CD1c-positive myeloid dendritic cell (primary cell): ENCODE measurements around the gene C1QTNF12.

Source experiments
- DNase-seq: peaks from one replicate; pipeline ENCODE4 v3.0.0-alpha.2; 2016; ENCODE audit errors: extremely low spot score

Gene C1QTNF12

GRCh38 chr1:1213345-1214265 lies 32.9 kb downstream of the C1QTNF12 start, which contains the start of gene TNFRSF4:
TSS of gene TNFRSF4 (minus strand) at chr1:1214153. CDS start at chr1:1214127, 26 bp downstream.
- DNase-seq, result peak; percentile 30

- peak; percentile 48 for DNase-seq
These were observed 33.7 kb downstream of the C1QTNF12 start for GRCh38 chr1:1212780-1213344.

- DNase-seq, result no peak
These were observed 34.7 kb downstream of the C1QTNF12 start for GRCh38 chr1:1211541-1212441.

- no peak for DNase-seq
These were observed 35.6 kb downstream of the C1QTNF12 start for GRCh38 chr1:1210726-1211540.

GRCh38 chr1:1208713-1209433 lies 37.6 kb downstream of the C1QTNF12 start:
- peak; percentile 60 for DNase-seq

- DNase-seq, result no peak
These were observed 39.0 kb downstream of the C1QTNF12 start for GRCh38 chr1:1207571-1207892.

GRCh38 chr1:1206966-1207531 lies 39.5 kb downstream of the C1QTNF12 start:
- no peak for DNase-seq

GRCh38 chr1:1206376-1206965 lies 40.1 kb downstream of the C1QTNF12 start, which contains the start of gene TNFRSF18:
TSS of gene TNFRSF18 (minus strand) at chr1:1206592. CDS start at chr1:1206571, 21 bp downstream.
- no peak for DNase-seq

- no peak for DNase-seq
These were observed 40.6 kb downstream of the C1QTNF12 start for GRCh38 chr1:1205769-1206375.

- no peak for DNase-seq
These were observed 41.3 kb downstream of the C1QTNF12 start for GRCh38 chr1:1204998-1205768.

- no peak for DNase-seq
These were observed 42.0 kb downstream of the C1QTNF12 start for GRCh38 chr1:1204425-1204920.

GRCh38 chr1:1203561-1204424 lies 42.7 kb downstream of the C1QTNF12 start:
- no peak for DNase-seq

GRCh38 chr1:1202831-1203560 lies 43.5 kb downstream of the C1QTNF12 start:
- DNase-seq, result no peak

- peak; percentile 88 for DNase-seq
These were observed 45.4 kb downstream of the C1QTNF12 start for GRCh38 chr1:1200876-1201810.
